Ovary (tissue), 1 donor: Measurements from ENCODE around the gene OR2A14.

Source experiments
- EP300 ChIP-seq: sonication (generic); formaldehyde crosslinking; IDR thresholded peaks from one replicate; pipeline ENCODE4 v1.6.1; 2017; ENCODE audit warnings: antibody characterized with exemption
- POLR2A ChIP-seq: fragments of 450-650 bp; IDR thresholded peaks from one replicate; pipeline ENCODE4 v1.6.1; 2017; ENCODE audit warnings: antibody characterized with exemption, mild to moderate bottlenecking, moderate library complexity

DNA sequence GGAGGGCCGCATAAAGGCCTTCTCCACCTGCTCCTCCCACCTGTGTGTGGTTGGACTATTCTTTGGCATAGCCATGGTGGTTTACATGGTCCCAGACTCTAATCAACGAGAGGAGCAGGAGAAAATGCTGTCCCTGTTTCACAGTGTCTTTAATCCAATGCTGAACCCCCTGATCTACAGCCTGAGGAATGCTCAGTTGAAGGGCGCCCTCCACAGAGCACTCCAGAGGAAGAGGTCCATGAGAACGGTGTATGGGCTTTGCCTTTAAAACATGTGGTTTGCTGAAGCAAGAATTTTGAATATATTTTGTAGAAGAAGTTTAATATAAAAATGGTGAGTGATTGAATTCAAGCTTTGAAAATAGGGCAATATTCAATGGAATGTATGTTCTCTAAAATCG, 12.7 kb upstream of the OR2A14 start:
- TF ChIP-seq POLR2A (no peak), EP300 (no peak)
